Calu3 (cell line): ENCODE results near the gene CCDC15. TPM values are rescaled to one million over a fixed set of nuclear protein-coding genes. Genes with fewer than 3 reads are reported as not detected.
"Not testable (repeated sequence)": the region's sequence is repeated elsewhere in the genome, so short reads cannot be mapped to it uniquely, and the experiment has no call there.

Experiments
- BruUV-seq: library from RNA; stranded (reverse); fragments of 400-500 nt; replicated peaks from 2 replicates; lab custom pipeline; 2021; lab: Mats Ljungman, UMichigan
- CTCF ChIA-PET: fragments of 300-600 bp; sonication (Branson Sonifier 250); formaldehyde crosslinking; loops from one replicate; lab custom pipeline; 2022; ENCODE audit warnings: antibody characterized with exemption; lab: Charles Lee
- DNase-seq: peaks from one replicate; pipeline ENCODE4 v3.0.0; 2022
- H3K27ac Mint-ChIP-seq: one replicate; pipeline ENCODE4 v1.8.0; 2022; ENCODE audit warnings: mixed read lengths; ENCODE audit not compliant: unreplicated experiment
- H3K27me3 Mint-ChIP-seq: one replicate; pipeline ENCODE4 v1.8.0; 2022; ENCODE audit warnings: mixed read lengths; ENCODE audit not compliant: unreplicated experiment
- H3K36me3 Mint-ChIP-seq: one replicate; pipeline ENCODE4 v1.8.0; 2022; ENCODE audit warnings: mild to moderate bottlenecking, moderate library complexity, mixed read lengths; ENCODE audit not compliant: insufficient read depth, unreplicated experiment
- H3K4me1 Mint-ChIP-seq: one replicate; pipeline ENCODE4 v1.8.0; 2022; ENCODE audit warnings: mild to moderate bottlenecking, low read depth, mixed read lengths; ENCODE audit not compliant: unreplicated experiment
- H3K4me3 Mint-ChIP-seq: one replicate; pipeline ENCODE4 v1.8.0; 2022; ENCODE audit warnings: mild to moderate bottlenecking, low read depth, moderate library complexity, mixed read lengths; ENCODE audit not compliant: unreplicated experiment
- H3K9me3 Mint-ChIP-seq: one replicate; pipeline ENCODE4 v1.8.0; 2022; ENCODE audit warnings: low read depth, mixed read lengths; ENCODE audit not compliant: unreplicated experiment
- CTCF ChIP-seq: fragments of 200-600 bp; IDR thresholded peaks from one replicate; pipeline ENCODE4 v1.8.0; 2022; ENCODE audit warnings: antibody characterized with exemption; ENCODE audit not compliant: unreplicated experiment
- intact Hi-C: fragments of 100-400 bp; cut with micrococcal nuclease; formaldehyde crosslinking; loops from one replicate; pipeline ENCODE4 v1.10.0; 2022; ENCODE audit not compliant: unreplicated experiment
- total RNA-seq: library from RNA; stranded (reverse); gene quantifications from 2 replicates; pipeline ENCODE4 v1.2.3, GENCODE V29; 2022

Gene CCDC15
- total RNA-seq, 1 experiment from 2014 or later: 2.3 TPM

- H3K36me3 Mint-ChIP-seq: peaks cover 19% of the 10 kb centered on the region
- H3K27ac Mint-ChIP-seq: no peak overlapping the region
- H3K9me3 Mint-ChIP-seq: no peaks in the 10 kb centered on the region
- no peak overlapping the region for H3K4me3 Mint-ChIP-seq
- H3K4me1 Mint-ChIP-seq: peaks cover 25% of the 10 kb centered on the region
- intact Hi-C loops: no loop called here
- TF ChIP-seq CTCF: no peak
- no TSS peak for BruUV-seq
- no peak for DNase-seq
- CTCF ChIA-PET: no interaction called here
- H3K27me3 Mint-ChIP-seq: no peaks in the 10 kb centered on the region
Measured at GRCh38 chr11:125086633-125087296, 132.8 kb downstream of the CCDC15 start.

GRCh38 chr11:125088123-125088522 lies 134.1 kb downstream of the CCDC15 start:
- intact Hi-C loops: no loop called here
- no peak for TF ChIP-seq CTCF
- no peaks in the 10 kb centered on the region for H3K9me3 Mint-ChIP-seq
- H3K27me3 Mint-ChIP-seq: no peaks in the 10 kb centered on the region
- DNase-seq: no peak
- H3K36me3 Mint-ChIP-seq: peaks cover 19% of the 10 kb centered on the region
- H3K4me3 Mint-ChIP-seq: no peak overlapping the region
- H3K4me1 Mint-ChIP-seq: peaks cover 12% of the 10 kb centered on the region
- CTCF ChIA-PET: interaction anchor here (0.7 kb wide), 1 partner anchor 27 kb away, joined by 3 read pairs; no protein-coding TSS in a partner anchor
- no TSS peak for BruUV-seq
- no peak overlapping the region for H3K27ac Mint-ChIP-seq

GRCh38 chr11:125088576-125089455 lies 134.8 kb downstream of the CCDC15 start:
- intact Hi-C loops: no loop called here
- Mint-ChIP-seq H3K27me3 (no peaks in the 10 kb centered on the region), H3K36me3 (peaks cover 19% of the 10 kb centered on the region), H3K27ac (no peak overlapping the region), H3K4me3 (no peak overlapping the region), H3K4me1 (peaks cover 9% of the 10 kb centered on the region), H3K9me3 (no peaks in the 10 kb centered on the region)
- no TSS peak for BruUV-seq
- TF ChIP-seq CTCF: no peak
- CTCF ChIA-PET: no interaction called here
- no peak for DNase-seq

GRCh38 chr11:125089481-125089880 lies 135.5 kb downstream of the CCDC15 start:
- BruUV-seq: not testable (repeated sequence)

GRCh38 chr11:125090151-125090550 lies 136.1 kb downstream of the CCDC15 start:
- CTCF ChIA-PET: interaction anchor here (1.5 kb wide), 1 partner anchor 255 kb away, joined by 4 read pairs; no protein-coding TSS in a partner anchor
- not testable (repeated sequence) for H3K27ac Mint-ChIP-seq, H3K4me1 Mint-ChIP-seq, BruUV-seq, DNase-seq, H3K27me3 Mint-ChIP-seq, H3K4me3 Mint-ChIP-seq, H3K9me3 Mint-ChIP-seq
- intact Hi-C loops: loop anchor here (10.0 kb wide), 2 partner anchors 255 to 315 kb away; no protein-coding TSS in a partner anchor
- H3K36me3 Mint-ChIP-seq: peaks cover 11% of the 10 kb centered on the region

More at GRCh38 chr11:125089481-125089880, 135.5 kb downstream of the CCDC15 start:
- H3K9me3 Mint-ChIP-seq, H3K27me3 Mint-ChIP-seq, intact Hi-C loops, H3K4me3 Mint-ChIP-seq, H3K27ac Mint-ChIP-seq, CTCF ChIA-PET, H3K4me1 Mint-ChIP-seq, DNase-seq: not testable (repeated sequence)
- H3K36me3 Mint-ChIP-seq: peaks cover 16% of the 10 kb centered on the region
